NCI-H2196 (cell line): Measurements from ENCODE around the gene GATA3.

Experiments used
- DNase-seq: peaks from one replicate; lab custom pipeline; 2025; ENCODE audit not compliant: unreplicated experiment; lab: John Stamatoyannopoulos, UW

The GATA3 gene

GRCh38 chr10:8050556-8051108 is 3.9 kb upstream of the GATA3 start:
- no peak for DNase-seq

DNA sequence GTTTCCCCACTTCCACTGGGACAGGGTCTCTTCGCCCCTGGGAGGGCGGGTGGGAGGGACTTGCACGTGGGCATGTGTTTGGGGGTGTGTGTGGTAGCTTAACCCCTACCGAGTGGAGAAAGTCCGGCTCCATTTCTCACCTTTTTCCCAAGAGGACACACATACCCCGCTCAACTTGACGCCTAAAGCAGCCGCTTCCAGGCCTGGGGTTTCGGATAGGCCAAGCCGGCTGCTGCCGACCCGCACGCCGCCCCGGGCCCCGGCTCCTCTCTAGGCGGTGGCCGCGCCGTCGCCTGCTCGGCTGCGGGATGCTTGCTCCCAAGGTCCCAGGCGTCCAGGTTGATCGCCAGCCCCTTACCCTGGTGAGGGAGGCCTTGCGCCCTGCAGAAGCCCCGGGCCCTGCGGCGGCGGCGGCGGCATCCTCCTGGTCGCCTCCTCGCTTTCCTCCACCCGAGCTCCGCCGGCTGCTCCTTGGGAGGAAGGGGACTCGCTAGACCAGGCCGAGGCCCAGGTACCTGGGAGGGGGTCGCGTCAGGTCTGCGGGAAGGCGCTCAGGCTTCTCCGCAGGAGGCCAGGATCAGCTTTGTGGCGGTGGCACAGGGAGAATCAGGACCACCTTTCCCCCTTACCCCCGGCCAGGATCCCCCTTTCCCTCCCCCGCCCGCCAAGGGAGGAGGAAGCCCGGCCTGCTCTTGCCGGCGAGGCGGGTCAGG is 3.2 kb upstream of the GATA3 start:
- no peak for DNase-seq

DNA sequence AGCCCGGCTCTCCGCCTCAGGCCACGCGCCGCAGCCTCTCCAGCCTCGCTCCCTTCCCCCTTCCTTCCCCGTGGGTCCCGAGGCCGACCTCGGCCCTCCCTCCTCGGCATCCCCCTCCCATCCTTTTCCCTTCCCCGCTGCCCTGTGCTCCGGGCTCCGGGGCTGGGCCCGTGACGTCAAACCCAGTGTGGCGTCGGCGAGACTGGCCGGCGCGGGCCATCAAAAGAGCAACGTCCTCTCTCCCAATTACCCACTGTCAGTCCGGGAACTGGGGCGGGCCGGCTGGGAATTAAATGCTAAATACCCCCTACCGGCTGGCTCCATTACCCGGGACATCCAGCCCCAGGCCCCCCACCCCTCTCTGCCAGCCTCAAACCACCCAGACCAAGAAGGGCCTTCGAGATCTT is 2.6 kb upstream of the GATA3 start:
- DNase-seq: no peak

- DNase-seq: no peak
Observed at GRCh38 chr10:8052341-8052955, 2.0 kb upstream of the GATA3 start.

DNA sequence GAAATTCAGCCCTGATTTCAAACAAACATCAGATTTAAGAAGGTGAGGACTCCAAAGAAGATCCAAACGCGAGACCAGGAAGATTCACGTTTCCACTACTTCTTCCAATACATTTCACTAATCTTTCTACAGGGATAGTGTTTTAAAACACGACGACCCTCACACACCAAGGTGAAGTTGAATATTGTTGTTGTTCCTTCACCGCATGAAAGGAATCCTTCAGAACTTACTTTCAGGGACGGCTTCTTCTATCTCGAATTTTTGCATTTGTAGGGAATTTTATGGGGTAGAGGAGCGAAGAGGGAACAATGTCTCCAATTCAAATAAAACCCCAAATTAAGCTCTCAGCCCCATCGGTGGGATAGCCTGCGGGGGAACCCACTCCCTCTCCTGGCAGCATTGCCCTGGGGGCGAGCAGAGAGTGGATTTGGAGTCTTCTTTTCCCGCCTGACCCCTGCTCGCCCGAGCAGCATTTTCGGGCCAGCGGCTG is 1.5 kb upstream of the GATA3 start:
- no peak for DNase-seq

GRCh38 chr10:8053446-8054243 is 843 bp upstream of the GATA3 start:
- DNase-seq: peak; percentile 78

DNA sequence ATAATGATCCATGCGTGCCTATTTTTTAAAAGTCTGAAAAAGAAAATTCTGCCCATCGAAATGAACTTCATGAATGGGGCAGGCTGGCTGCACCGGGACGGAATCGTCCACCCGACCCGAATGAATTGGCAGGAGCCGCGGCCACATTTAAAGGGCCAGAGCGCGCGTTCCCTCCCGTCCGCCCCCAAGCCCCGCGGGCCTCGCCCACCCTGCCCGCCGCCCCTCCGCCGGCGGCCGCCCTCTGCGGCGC is 319 bp upstream of the GATA3 start:
- DNase-seq: no peak

DNA sequence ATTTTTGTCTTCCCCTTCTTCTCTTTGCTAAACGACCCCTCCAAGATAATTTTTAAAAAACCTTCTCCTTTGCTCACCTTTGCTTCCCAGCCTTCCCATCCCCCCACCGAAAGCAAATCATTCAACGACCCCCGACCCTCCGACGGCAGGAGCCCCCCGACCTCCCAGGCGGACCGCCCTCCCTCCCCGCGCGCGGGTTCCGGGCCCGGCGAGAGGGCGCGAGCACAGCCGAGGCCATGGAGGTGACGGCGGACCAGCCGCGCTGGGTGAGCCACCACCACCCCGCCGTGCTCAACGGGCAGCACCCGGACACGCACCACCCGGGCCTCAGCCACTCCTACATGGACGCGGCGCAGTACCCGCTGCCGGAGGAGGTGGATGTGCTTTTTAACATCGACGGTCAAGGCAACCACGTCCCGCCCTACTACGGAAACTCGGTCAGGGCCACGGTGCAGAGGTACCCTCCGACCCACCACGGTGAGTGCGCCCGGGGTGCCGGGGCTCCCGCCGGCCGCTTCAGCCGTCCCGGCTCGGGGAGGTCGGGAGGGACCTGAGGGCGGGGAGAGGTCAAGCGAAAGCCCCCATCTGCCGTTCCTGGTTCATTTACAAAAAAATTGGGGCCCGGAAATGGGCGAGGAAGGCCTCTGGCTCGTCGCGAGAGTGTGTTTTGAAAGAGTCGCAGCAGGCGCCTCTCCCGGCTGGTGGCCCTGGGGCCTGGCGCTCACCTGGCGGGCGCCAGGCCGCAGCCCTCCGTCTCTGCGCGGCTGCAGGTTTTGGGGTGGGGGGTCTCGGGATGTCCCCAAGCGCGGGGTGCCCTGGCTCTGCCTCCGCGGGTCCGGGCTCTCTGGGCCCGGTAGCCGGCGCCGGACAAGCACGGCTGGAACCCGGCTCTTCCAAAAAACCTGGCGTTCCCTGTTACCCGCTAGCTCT is 1.2 kb downstream of the GATA3 start:
- no peak for DNase-seq

DNA sequence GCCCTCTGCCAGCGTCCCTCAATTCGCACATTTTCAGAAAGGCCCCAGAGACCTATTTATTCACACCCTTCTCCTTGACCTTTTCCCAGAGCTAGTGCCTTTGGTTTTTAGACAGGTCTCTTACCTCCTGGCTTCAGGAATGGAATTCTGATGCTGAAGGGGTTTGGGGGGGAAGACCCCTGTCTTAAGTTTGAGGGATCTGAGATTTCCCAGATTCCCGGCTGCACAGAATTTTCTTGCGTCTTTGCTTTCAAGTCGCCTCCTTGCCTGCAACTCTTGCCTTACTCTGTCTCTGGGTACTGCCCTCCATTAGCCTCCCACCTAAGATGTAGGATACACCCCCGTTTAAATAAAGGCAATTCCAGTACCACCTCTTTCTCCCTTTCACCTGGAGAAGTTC is 1.9 kb downstream of the GATA3 start:
- DNase-seq: no peak

DNA sequence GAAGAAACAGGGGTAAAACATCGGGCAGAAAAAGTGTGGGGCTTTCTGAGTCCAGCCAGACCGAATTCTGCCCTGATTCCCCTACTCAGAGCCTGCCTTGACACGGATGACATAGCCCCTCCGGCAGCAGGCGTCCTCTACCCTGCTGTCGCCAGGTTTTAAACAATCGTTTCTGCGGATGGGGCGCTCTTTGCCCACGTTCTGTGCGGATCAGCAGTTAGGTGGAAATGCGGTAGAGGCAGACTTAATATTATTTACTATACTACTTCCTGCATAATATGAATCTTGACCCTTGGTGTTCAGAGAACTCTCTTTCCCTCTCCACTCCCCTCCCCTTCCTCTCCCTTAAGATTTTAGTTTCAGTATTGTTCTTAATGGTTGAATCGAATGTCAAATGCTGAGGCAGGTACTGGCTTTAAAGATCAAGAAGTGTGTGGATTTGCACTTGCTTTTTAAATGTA is 2.4 kb downstream of the GATA3 start:
- no peak for DNase-seq

DNA sequence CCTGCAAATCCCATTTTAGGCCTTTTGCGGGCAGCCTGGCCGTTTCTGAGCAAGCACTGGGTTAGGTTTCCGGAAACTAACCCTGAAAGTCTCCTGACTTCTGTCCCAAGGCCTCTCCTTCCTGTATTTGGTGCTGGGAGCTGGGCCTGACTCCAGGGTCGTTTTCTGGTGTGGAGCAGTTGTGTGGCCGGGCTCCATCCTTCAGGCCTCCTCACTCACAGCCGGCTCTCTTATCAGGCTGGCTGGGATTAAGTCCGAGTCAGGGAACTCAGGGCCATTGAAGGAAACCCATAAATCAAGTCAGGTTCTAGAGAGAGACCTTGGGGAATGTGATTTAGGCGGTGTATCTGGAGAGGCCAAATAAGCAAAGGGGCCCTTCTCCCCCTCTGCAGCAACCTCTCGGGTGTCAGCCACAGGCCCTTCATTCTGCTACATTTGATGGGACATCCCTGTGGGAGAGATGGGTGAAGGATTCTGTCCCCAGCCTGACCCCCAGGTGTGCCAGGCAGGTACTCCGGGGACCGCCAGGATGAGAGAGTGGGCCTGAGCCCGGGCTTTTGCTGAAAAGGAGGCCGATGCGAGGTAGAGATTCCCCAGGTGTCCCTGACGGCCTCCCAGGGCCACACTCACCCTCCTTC is 3.3 kb downstream of the GATA3 start:
- no peak for DNase-seq

DNA sequence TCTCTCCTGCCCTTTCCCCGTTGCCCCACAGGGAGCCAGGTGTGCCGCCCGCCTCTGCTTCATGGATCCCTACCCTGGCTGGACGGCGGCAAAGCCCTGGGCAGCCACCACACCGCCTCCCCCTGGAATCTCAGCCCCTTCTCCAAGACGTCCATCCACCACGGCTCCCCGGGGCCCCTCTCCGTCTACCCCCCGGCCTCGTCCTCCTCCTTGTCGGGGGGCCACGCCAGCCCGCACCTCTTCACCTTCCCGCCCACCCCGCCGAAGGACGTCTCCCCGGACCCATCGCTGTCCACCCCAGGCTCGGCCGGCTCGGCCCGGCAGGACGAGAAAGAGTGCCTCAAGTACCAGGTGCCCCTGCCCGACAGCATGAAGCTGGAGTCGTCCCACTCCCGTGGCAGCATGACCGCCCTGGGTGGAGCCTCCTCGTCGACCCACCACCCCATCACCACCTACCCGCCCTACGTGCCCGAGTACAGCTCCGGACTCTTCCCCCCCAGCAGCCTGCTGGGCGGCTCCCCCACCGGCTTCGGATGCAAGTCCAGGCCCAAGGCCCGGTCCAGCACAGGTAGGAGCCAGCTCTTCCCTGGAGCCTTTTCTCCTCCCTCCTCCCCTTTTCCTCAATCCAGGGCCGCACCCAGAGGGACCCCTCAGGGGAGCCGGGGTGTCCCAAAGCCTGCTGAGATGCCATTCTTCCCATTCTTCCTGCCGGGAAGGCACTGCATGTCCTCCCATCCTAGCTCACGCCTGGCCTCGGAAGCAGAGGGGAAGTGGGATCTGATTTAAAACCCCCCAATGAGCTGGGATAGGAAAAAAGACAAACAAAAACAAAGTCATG is 4.0 kb downstream of the GATA3 start:
- no peak for DNase-seq

DNA sequence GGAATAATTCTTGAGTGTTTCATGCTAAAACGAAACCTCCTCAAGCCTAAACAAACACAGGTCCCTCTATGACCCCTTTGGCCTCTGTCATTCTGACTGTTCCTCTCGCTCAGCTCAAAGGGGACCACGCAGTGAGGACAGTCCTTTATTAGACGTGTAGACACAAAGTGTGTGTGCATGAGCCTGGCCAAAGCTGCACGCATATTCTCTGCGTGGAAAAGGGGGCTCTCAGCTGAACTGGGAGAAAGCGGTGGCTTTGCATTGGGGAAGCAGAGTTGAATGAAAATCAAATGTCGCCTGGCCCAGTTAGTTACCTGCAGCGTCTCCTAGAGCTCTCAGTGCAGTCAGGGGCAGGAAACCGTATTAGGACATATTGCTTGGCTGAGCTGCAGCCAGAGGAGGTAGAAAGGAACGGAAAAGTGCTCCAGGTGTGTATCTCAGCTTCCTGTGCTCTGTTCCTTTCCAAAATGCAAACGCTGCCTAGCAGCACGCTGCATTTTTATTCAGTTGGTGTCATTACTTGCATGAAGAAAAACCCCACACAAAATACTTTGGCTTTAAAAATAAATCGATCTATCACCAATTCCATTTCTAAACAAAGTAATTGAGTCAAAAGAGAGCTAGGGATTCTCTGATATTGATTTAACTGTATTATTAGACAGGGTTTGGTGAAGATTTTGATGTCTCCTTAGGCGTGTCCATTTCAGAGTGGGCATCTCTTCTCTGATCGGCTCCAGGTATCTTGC is 4.9 kb downstream of the GATA3 start:
- no peak for DNase-seq

DNA sequence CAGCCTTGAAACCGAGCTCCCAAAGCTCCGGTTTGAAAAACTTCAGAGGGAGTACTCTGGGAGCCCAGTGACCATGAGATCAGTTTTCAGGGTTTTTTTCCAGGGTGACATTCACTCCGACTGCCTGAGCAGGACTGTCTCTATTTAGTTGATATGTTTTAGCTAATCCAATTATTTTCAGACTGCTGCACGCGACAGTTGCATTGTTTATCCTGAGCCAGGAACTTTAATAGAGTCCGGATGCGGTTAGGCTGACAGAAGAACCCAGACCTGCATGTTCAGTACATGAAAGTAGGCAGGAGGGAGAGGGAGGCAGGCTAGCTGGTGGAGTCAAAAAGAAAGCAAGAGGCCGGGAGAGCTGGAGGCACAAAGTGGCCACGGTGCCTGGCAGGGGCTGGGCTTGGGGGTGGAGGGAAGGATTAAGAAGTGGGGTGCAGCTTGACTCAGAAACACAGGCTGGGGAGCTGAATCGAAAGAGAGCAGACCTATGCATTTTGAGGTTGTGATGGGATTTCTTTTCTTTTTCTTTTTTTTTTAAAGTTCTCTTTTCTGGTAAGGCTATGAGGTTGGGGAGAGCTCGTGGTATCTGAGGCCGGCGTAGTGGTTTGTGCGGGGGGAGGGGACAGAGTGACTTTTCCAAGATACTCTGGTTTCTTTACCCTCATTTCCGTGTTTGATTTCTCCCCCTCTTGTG is 5.7 kb downstream of the GATA3 start:
- no peak for DNase-seq

GRCh38 chr10:8060704-8061121 is 6.2 kb downstream of the GATA3 start:
- DNase-seq: no peak

- no peak for DNase-seq
Observed at GRCh38 chr10:8061274-8062211, 7.1 kb downstream of the GATA3 start.
